Measurements from ENCODE around the gene FARP1.
"Not testable (repeated sequence)": the region's sequence is repeated elsewhere in the genome, so short reads cannot be mapped to it uniquely, and the experiment has no call there.

The FARP1 gene

DNA sequence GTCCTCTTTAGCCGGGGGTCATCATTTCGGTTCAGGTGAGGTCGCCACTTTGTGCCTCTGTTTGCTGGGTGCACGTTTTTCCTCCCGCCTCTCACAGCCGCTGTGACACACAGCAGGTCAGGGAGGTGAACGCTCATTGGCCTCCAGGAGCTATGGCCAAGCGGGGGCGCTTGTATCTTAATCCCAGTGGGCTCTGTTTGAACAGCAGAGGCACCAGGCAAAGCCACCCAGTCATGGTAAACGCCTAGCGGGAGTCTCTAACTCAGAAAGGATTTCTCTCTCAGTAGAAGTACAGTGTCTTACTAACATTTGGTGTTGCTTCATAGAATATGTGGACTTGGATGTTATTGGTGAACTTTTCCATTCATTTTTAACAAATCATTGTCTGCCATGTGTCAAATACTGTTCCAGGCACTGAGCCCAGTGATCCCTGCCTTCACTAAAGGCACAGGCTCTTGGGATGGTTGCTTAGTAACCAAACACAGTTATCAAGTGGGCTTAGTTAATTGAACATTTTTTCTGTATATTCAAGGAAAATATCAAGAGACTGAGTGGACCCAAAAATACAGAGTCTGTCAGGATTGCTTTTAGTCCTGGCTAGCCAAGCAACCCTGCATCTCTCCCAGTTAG, 247.3 kb downstream of the FARP1 start:
- no peak for DNase-seq (ENCODE audit: low read depth, low spot score)

GRCh38 chr13:98393873-98394272, 251.0 kb downstream of the FARP1 start:
- DNase-seq (ENCODE audit: low read depth, low spot score) = no peak

- DNase-seq (ENCODE audit: low read depth, low spot score) = no peak
Measured at GRCh38 chr13:98394820-98395510, 252.1 kb downstream of the FARP1 start.

- DNase-seq (ENCODE audit: low read depth, low spot score) = no peak
Measured at GRCh38 chr13:98396071-98396710, 253.3 kb downstream of the FARP1 start.

DNA sequence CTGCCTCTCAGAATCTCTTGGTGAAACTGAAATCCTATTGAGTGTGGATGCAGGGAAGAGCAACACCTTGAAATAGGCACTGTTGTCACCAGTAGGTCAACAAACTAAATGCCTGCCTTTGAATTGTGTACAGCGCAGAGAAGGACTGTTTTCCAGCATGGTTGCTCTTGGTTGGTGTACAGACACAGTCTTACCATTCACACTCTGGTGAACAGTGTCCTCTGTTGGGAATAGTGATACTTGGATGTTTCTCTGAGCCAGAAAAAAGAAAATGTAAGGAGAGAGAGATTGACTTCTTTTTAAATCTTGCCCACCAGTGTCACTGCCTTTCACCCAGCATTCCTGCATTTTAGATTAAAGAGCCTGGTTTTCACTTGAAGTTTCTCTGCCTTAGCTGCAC, 254.3 kb downstream of the FARP1 start:
- DNase-seq (ENCODE audit: low read depth, low spot score) = no peak

GRCh38 chr13:98397861-98398260, 255.0 kb downstream of the FARP1 start:
- no peak for DNase-seq (ENCODE audit: low read depth, low spot score)

- DNase-seq (ENCODE audit: low read depth, low spot score) = no peak
Measured at GRCh38 chr13:98398581-98398980, 255.7 kb downstream of the FARP1 start.

- no peak for DNase-seq (ENCODE audit: low read depth, low spot score)
Measured at GRCh38 chr13:98399756-98400155, 256.9 kb downstream of the FARP1 start.

DNA sequence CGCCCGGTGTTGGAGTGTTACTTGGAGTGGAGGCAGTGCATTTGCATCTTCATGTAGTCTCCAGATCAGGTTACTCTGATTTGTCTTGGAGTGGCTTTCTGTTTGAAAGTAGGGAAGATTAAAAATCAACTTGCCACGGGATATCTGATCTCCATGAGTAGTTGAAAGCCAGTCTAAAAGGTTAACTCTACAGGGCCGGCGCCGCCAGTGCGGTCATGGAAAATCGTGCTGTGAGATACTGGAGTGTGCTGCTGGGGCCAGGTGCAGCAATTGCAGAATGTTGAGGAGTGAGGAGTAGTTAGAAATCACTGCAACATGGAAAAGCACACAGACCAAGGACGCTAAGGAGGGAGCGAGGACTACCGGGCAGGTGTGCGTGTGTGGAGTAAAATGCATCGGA, 259.0 kb downstream of the FARP1 start:
- DNase-seq (ENCODE audit: low read depth, low spot score) = no peak

DNA sequence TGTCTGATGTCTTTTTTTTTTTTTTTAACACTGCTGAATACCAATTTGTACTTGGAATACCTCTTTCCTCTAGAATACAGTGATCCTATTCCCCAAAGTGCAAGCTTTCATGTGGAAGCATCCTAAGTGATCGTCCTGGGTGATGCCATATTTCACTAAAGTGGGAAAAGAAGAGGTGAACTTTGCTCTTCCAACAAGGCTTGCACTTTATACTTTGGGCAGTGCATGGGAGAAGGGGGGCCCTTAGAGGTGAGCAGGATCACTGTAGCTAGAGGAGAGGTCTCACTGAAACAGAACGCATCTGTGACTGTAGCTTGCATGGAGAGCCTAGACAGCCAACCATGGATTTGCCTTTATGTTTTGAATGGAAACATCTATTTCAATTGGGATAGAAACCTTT, 260.2 kb downstream of the FARP1 start:
- no peak for DNase-seq (ENCODE audit: low read depth, low spot score)

- no peak for DNase-seq (ENCODE audit: low read depth, low spot score)
Measured at GRCh38 chr13:98405107-98405571, 262.2 kb downstream of the FARP1 start.

GRCh38 chr13:98405690-98406344, 262.9 kb downstream of the FARP1 start:
- no peak for DNase-seq (ENCODE audit: low read depth, low spot score)

DNA sequence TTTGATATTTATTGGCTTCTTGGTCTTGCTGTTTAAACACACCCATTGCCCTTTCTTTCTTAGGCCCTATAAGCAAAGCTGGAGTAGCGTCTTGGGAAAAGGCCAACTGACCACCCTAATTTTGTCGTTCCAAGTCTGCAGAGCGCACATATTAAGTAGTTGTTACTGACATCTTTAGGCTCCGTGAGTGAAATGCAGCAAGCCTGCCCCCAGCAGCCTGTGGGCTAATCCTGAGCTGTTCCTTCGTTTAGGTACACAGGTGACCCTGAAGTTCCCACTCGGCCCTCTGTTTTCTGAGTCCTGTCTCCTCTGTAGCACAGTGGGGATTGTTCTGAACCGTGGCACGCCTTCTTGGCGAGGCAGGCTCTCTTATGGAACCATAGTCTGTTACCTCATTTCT, 263.5 kb downstream of the FARP1 start:
- DNase-seq (ENCODE audit: low read depth, low spot score) = no peak

GRCh38 chr13:98406971-98407370, 264.1 kb downstream of the FARP1 start:
- no peak for DNase-seq (ENCODE audit: low read depth, low spot score)

GRCh38 chr13:98407575-98407974, 264.7 kb downstream of the FARP1 start:
- no peak for DNase-seq (ENCODE audit: low read depth, low spot score)

- no peak for DNase-seq (ENCODE audit: low read depth, low spot score)
Measured at GRCh38 chr13:98409281-98409680, 266.4 kb downstream of the FARP1 start.

DNA sequence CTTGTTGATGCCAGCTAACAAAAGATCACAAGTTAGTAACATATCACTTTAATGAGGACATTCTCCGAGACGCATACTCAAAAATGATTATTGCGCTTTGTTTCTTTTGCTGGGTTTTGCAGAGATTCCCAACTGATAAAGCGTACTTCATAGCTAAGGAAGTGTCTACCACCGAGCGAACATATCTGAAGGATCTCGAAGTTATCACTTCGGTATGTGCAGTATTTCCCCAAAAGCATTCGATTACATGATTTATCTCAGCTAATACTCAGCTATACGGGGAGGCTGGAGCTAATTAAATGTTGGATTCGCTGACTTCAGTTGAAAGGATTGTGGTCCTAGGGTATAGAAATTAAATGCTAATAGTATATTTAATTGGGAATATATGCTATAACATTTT, 267.7 kb downstream of the FARP1 start:
- no peak for DNase-seq (ENCODE audit: low read depth, low spot score)

DNA sequence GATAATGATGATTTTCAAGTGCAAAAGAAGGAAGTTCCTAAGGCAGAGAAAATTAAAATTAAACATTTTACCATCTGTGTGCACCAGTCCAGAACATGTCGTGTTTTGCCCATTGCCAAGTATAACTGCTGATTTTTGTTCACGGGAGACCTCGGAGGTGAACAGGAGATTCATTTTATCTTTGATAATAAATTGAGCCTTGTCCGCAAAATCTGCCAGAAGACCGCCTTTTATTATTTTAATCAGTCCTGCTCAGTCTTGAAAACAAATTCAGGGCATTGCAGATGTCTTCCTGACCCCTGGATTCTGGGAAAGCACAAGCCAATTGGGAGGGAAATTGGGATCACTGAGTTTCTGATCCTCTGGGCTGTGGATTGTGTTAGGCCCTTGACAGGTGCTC, 268.1 kb downstream of the FARP1 start:
- no peak for DNase-seq (ENCODE audit: low read depth, low spot score)

- no peak for DNase-seq (ENCODE audit: low read depth, low spot score)
Measured at GRCh38 chr13:98411617-98412265, 268.8 kb downstream of the FARP1 start.

DNA sequence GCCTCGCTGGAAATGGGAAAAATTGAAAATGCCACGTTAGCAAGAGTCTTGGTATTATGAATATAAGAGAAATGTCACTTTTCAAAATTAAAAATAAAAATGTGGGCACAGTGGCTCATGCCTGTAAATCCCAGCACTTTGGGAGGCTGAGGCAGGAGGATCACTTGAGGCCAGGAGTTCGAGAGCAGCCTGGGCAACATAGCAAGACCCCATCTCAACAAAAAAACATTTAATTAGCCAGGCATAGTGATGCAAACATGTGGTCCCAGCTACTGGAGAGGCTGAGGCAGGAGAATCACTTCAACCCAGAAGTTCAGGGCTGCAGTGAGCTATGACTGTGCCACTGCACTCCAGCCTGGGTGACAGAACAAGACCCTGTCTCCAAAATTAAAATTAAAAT, 270.4 kb downstream of the FARP1 start:
- not testable (repeated sequence) for DNase-seq (ENCODE audit: low read depth, low spot score)

GRCh38 chr13:98413796-98414195, 270.9 kb downstream of the FARP1 start:
- no peak for DNase-seq (ENCODE audit: low read depth, low spot score)

Data from activated naive CD8-positive, alpha-beta T cell treated with anti-CD3 and anti-CD28 coated beads, Interleukin-2, amount 50 U/mL, for 16 hours (primary cell).